Keratinocyte (primary cell): ENCODE data around the gene HES2. TPM values are rescaled to one million over a fixed set of nuclear protein-coding genes. Genes with fewer than 3 reads are reported as not detected.

Experiments used
- DNase-seq: peaks from one replicate; pipeline ENCODE4 v3.0.0-alpha.2; 2011; ENCODE audit warnings: low read depth, missing footprints, low spot score
- FAIRE-seq: peaks from 2 replicates; lab custom pipeline; 2011; peaks lifted over from hg19 to GRCh38; lab: Jason Lieb, UNC
- H2AFZ ChIP-seq: 2 replicates; pipeline ENCODE4 v1.6.0; 2012; ENCODE audit warnings: low read length, control low read depth, inconsistent platforms; ENCODE audit not compliant: control insufficient read depth
- H3K27ac ChIP-seq: 2 replicates; pipeline ENCODE4 v1.5.1; 2011; ENCODE audit warnings: low read length; ENCODE audit not compliant: control insufficient read depth, insufficient read depth
- H3K27me3 ChIP-seq: 3 replicates; pipeline ENCODE4 v1.6.0; 2011; ENCODE audit warnings: low read length; ENCODE audit not compliant: control insufficient read depth, insufficient read depth; ENCODE audit errors: extremely low read depth
- H3K36me3 ChIP-seq, 2 experiments: 2 replicates in 1 of 2; 3 replicates in 1 of 2; pipeline ENCODE4 v1.5.1; 2011; ENCODE audit warnings: low read length in 2 of 2, mild to moderate bottlenecking in 1 of 2; ENCODE audit not compliant: control insufficient read depth in 2 of 2, insufficient read depth in 2 of 2; ENCODE audit errors: extremely low read depth in 1 of 2
- H3K4me1 ChIP-seq: 3 replicates; pipeline ENCODE4 v1.5.1; 2011; ENCODE audit warnings: low read length; ENCODE audit not compliant: control insufficient read depth, insufficient read depth; ENCODE audit errors: extremely low read depth
- H3K4me2 ChIP-seq: 3 replicates; pipeline ENCODE4 v1.6.0; 2011; ENCODE audit warnings: low read depth, low read length; ENCODE audit not compliant: control insufficient read depth, insufficient read depth; ENCODE audit errors: extremely low read depth
- H3K4me3 ChIP-seq, 3 experiments: fragments of 200-600 bp in 1 of 3; sonication (generic) in 1 of 3; 2 replicates in 2 of 3; 3 replicates in 1 of 3; pipeline ENCODE4 v1.5.1; 2011 to 2016; ENCODE audit warnings: low read length in 3 of 3, mild to moderate bottlenecking in 3 of 3, control low read depth in 2 of 3, inconsistent platforms in 1 of 3, low read depth in 1 of 3, mixed read lengths in 1 of 3, mixed run types in 1 of 3, moderate library complexity in 1 of 3; ENCODE audit not compliant: control insufficient read depth in 2 of 3, insufficient read depth in 2 of 3; ENCODE audit errors: extremely low read depth in 1 of 3
- H3K79me2 ChIP-seq: 2 replicates; pipeline ENCODE4 v1.6.0; 2012; ENCODE audit warnings: low read length; ENCODE audit not compliant: control insufficient read depth, insufficient read depth
- H3K9ac ChIP-seq: 3 replicates; pipeline ENCODE4 v1.6.0; 2011; ENCODE audit warnings: low read length; ENCODE audit not compliant: control insufficient read depth, insufficient read depth; ENCODE audit errors: extremely low read depth
- H3K9me1 ChIP-seq: 3 replicates; pipeline ENCODE4 v1.6.0; 2011; ENCODE audit warnings: low read length; ENCODE audit not compliant: control insufficient read depth, insufficient read depth; ENCODE audit errors: extremely low read depth
- H3K9me3 ChIP-seq: 2 replicates; pipeline ENCODE4 v1.5.1; 2012; ENCODE audit warnings: low read depth, low read length; ENCODE audit not compliant: control insufficient read depth
- H4K20me1 ChIP-seq: 3 replicates; pipeline ENCODE4 v1.6.0; 2011; ENCODE audit warnings: low read length; ENCODE audit not compliant: control insufficient read depth, insufficient read depth; ENCODE audit errors: extremely low read depth
- CTCF ChIP-seq, 3 experiments: IDR thresholded peaks in 1 of 3; conservative IDR thresholded peaks in 1 of 3; optimal IDR thresholded peaks in 1 of 3; 2 replicates in 2 of 3; 3 replicates in 1 of 3; pipeline versions ENCODE3 to v1.5.1; 2011; ENCODE audit warnings: low read length in 3 of 3, mild to moderate bottlenecking in 3 of 3, moderate library complexity in 2 of 3, control low read depth in 1 of 3, inconsistent platforms in 1 of 3; ENCODE audit not compliant: insufficient read depth in 2 of 3; ENCODE audit errors: extremely low read depth in 1 of 3
- EZH2 ChIP-seq: IDR thresholded peaks from one replicate; pipeline ENCODE4 v1.6.1; 2012; ENCODE audit warnings: inconsistent platforms, mild to moderate bottlenecking, low read length, moderate library complexity
- dilution Hi-C: fragments of 300-500 bp; cut with MboI; formaldehyde crosslinking; loops from one replicate; pipeline ENCODE4 v1.7.0; 2020; ENCODE audit warnings: low sequenced_read_pairs; ENCODE audit not compliant: extremely low pct_ligation_motif_present
- polyA plus RNA-seq, 5 experiments: library from polyadenylated mRNA; depleted of rRNA in 3 of 5; stranded (reverse) in 3 of 5; stranded (forward) in 1 of 5; unstranded in 1 of 5; fragments of >200 nt; gene quantifications; 1 replicate in 1 of 5; 2 replicates in 3 of 5; 3 replicates in 1 of 5; pipeline versions ENCODE4 v1.2.1 to v1.2.3, GENCODE V29; 2011 to 2012; ENCODE audit warnings: missing spikeins in 2 of 5, low read depth in 1 of 5, low replicate concordance in 1 of 5

The HES2 gene
- polyA plus RNA-seq, 1 donor (not counting 4 experiments of a cell fraction or from before 2014, with no cell fraction given) = 30.1 TPM

GRCh38 chr1:6409053-6409452 lies 10.7 kb downstream of the HES2 start:
- no peaks in the 10 kb centered on the region for H3K9me3 ChIP-seq
- no peak overlapping the region for H3K4me2 ChIP-seq
- H3K36me3 ChIP-seq = no peaks in the 10 kb centered on the region
- H4K20me1 ChIP-seq = no peaks in the 10 kb centered on the region
- no peaks in the 10 kb centered on the region for H3K79me2 ChIP-seq
- TF ChIP-seq EZH2 = no peak
- no peak for TF ChIP-seq CTCF (optimal IDR thresholded peaks at IDR 0.05 in 1 of 3, IDR thresholded peaks at IDR 0.05 in 1 of 3, conservative IDR thresholded peaks at IDR 0.05 in 1 of 3; ENCODE audit: extremely low read depth in 1 of 3, insufficient read depth in 2 of 3, low read length in 3 of 3)
- DNase-seq (no peak), FAIRE-seq (no peak)
- H3K27ac ChIP-seq = no peak overlapping the region
- no peaks in the 10 kb centered on the region for H3K27me3 ChIP-seq
- H3K4me1 ChIP-seq = peaks cover 6% of the 10 kb centered on the region
- H3K9me1 ChIP-seq = no peaks in the 10 kb centered on the region
- dilution Hi-C loops = no loop called here
- no peak overlapping the region for H2AFZ ChIP-seq
- no peak overlapping the region for H3K4me3 ChIP-seq
- H3K9ac ChIP-seq = no peak overlapping the region

- DNase-seq = no peak
- no peak overlapping the region for H3K9ac ChIP-seq
- no peak overlapping the region for H2AFZ ChIP-seq
- peaks cover 3% of the 10 kb centered on the region for H3K4me1 ChIP-seq
- H3K79me2 ChIP-seq = no peaks in the 10 kb centered on the region
- no peaks in the 10 kb centered on the region for H3K27me3 ChIP-seq
- no peak overlapping the region for H3K4me2 ChIP-seq
- no peaks in the 10 kb centered on the region for H3K36me3 ChIP-seq
- H3K9me1 ChIP-seq = no peaks in the 10 kb centered on the region
- TF ChIP-seq CTCF (optimal IDR thresholded peaks at IDR 0.05 in 1 of 3, IDR thresholded peaks at IDR 0.05 in 1 of 3, conservative IDR thresholded peaks at IDR 0.05 in 1 of 3; ENCODE audit: extremely low read depth in 1 of 3, insufficient read depth in 2 of 3, low read length in 3 of 3) (no peak), EZH2 (no peak)
- H3K9me3 ChIP-seq = no peaks in the 10 kb centered on the region
- H3K27ac ChIP-seq = no peak overlapping the region
- H3K4me3 ChIP-seq = no peak overlapping the region
- dilution Hi-C loops = no loop called here
- no peak for FAIRE-seq
- H4K20me1 ChIP-seq = no peaks in the 10 kb centered on the region
These were observed 11.7 kb downstream of the HES2 start for GRCh38 chr1:6408023-6408422.
